Type B pancreatic cell (in vitro differentiated cells): ENCODE measurements around the gene FZD7. TPM values are rescaled to one million over a fixed set of nuclear protein-coding genes. Genes with fewer than 3 reads are reported as not detected.

ENCODE experiments used
- DNase-seq: peaks from one replicate; pipeline ENCODE4 v3.0.0; 2021; ENCODE audit warnings: mixed read lengths; ENCODE audit not compliant: unreplicated experiment; ENCODE audit errors: extremely low spot score
- H3K27ac Mint-ChIP-seq: 2 replicates; pipeline ENCODE4 v1.8.0; 2021; ENCODE audit warnings: mild to moderate bottlenecking, mixed read lengths
- H3K27me3 Mint-ChIP-seq: 2 replicates; pipeline ENCODE4 v1.8.0; 2021; ENCODE audit warnings: mixed read lengths
- H3K36me3 Mint-ChIP-seq: 2 replicates; pipeline ENCODE4 v1.8.0; 2021; ENCODE audit warnings: mixed read lengths
- H3K4me1 Mint-ChIP-seq: one replicate; pipeline ENCODE4 v1.8.0; 2021; ENCODE audit warnings: mixed read lengths; ENCODE audit not compliant: unreplicated experiment
- H3K4me3 Mint-ChIP-seq: 2 replicates; pipeline ENCODE4 v1.8.0; 2021; ENCODE audit warnings: mild to moderate bottlenecking, mixed read lengths
- H3K9me3 Mint-ChIP-seq: 2 replicates; pipeline ENCODE4 v1.8.0; 2021; ENCODE audit warnings: mixed read lengths
- CTCF ChIP-seq: fragments of 200-600 bp; sonication (generic); conservative IDR thresholded peaks from 2 replicates; pipeline ENCODE4 v1.5.0; 2021; ENCODE audit warnings: antibody characterized with exemption, mild to moderate bottlenecking
- total RNA-seq: library from RNA; stranded (reverse); gene quantifications from 2 replicates; pipeline ENCODE4 v1.2.1, GENCODE V29; 2021; ENCODE audit warnings: low replicate concordance

FZD7 gene
- total RNA-seq, 1 donor from 2014 or later, result 68.6 TPM

DNA sequence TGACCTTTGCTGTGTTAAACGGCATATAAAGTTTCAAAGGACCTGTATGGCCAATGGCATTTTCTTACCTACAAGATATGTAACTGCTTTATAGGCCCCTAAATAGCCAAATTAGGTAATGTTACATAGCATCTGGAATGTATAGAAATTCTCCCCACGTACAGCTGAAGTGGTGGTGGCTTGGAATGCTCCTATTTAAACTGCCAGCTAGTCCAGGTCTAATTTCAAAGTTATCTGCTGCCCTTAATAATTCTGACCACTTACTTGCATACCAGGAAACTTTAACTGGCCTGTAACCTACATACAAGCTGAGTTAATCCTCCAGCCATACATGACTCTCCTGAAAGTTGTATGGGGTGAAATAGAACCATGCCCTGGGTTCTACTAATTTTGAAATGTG lies 40.7 kb downstream of the FZD7 start:
- no peak for TF ChIP-seq CTCF

GRCh38 chr2:202079310-202079709 lies 45.7 kb downstream of the FZD7 start:
- Mint-ChIP-seq H3K9me3 (peaks cover 4% of the 10 kb centered on the region), H3K4me3 (no peak overlapping the region), H3K27ac (peak overlapping the region; percentile 85), H3K4me1 (peaks cover 21% of the 10 kb centered on the region), H3K27me3 (no peaks in the 10 kb centered on the region), H3K36me3 (no peaks in the 10 kb centered on the region)
- TF ChIP-seq CTCF, result no peak
- no peak for DNase-seq

More for the DNA sequence above, 40.7 kb downstream of the FZD7 start:
- no peaks in the 10 kb centered on the region for H3K27me3 Mint-ChIP-seq
- H3K4me1 Mint-ChIP-seq, result peaks cover 32% of the 10 kb centered on the region
- no peaks in the 10 kb centered on the region for H3K36me3 Mint-ChIP-seq
- no peak for DNase-seq
- no peaks in the 10 kb centered on the region for H3K9me3 Mint-ChIP-seq
- H3K4me3 Mint-ChIP-seq, result no peak overlapping the region
- H3K27ac Mint-ChIP-seq, result no peak overlapping the region

DNA sequence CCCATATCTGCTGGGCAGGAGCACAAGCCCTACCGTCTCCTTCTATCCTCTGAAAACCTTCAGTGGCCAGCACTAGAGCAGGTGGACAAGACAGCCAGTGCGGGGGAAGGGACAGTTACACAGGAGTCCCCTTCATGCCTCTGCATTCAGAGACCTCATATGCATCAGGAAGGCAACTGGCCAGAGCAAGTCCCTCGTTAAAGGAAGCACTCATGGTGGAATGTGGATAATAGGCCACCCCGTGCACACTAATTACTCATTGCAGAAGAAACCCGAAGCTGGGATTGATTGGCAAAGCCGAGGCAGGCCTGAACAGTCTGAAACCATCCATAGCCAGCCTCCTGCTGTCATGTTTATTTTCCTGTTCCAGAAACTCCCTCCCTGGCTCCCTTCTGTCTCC lies 50.6 kb downstream of the FZD7 start:
- TF ChIP-seq CTCF, result no peak
- no peak for DNase-seq
- peaks cover 4% of the 10 kb centered on the region for H3K9me3 Mint-ChIP-seq
- no peaks in the 10 kb centered on the region for H3K27me3 Mint-ChIP-seq
- H3K4me3 Mint-ChIP-seq, result no peak overlapping the region
- no peak overlapping the region for H3K27ac Mint-ChIP-seq
- peaks cover 23% of the 10 kb centered on the region for H3K4me1 Mint-ChIP-seq
- no peaks in the 10 kb centered on the region for H3K36me3 Mint-ChIP-seq

Other genes starting within 250 kb of the FZD7 start
- gene CDK15, start 227.3 kb upstream of the FZD7 start, total RNA-seq, result 1.8 TPM in 1 of 2 replicates, not detected in the other
- 0.12 and 1.3 TPM in 2 replicates for gene KIAA2012, start 39.4 kb downstream of the FZD7 start, total RNA-seq
- gene SUMO1, start 204.7 kb downstream of the FZD7 start, total RNA-seq, result 102 and 119 TPM in 2 replicates
- 68.0 and 79.4 TPM in 2 replicates for gene NOP58, start 231.9 kb downstream of the FZD7 start, total RNA-seq